Breast epithelium (tissue), 3 donors: Measurements from ENCODE around the gene STAB2.

Experiments
- POLR2AphosphoS5 ChIP-seq, 3 donors: sonication (generic); formaldehyde crosslinking; IDR thresholded peaks; one replicate each; pipeline ENCODE4 v1.6.1; 2017; ENCODE audit warnings: antibody characterized with exemption in 3 of 3
- TF ChIP-seq, protein P1 (sequence below), 3 donors: fragments of 450-650 bp; IDR thresholded peaks; one replicate each; pipeline ENCODE4 v1.5.1; 2016 to 2017; ENCODE audit warnings: antibody characterized with exemption in 3 of 3, mild to moderate bottlenecking in 3 of 3, moderate library complexity in 3 of 3

DNA sequence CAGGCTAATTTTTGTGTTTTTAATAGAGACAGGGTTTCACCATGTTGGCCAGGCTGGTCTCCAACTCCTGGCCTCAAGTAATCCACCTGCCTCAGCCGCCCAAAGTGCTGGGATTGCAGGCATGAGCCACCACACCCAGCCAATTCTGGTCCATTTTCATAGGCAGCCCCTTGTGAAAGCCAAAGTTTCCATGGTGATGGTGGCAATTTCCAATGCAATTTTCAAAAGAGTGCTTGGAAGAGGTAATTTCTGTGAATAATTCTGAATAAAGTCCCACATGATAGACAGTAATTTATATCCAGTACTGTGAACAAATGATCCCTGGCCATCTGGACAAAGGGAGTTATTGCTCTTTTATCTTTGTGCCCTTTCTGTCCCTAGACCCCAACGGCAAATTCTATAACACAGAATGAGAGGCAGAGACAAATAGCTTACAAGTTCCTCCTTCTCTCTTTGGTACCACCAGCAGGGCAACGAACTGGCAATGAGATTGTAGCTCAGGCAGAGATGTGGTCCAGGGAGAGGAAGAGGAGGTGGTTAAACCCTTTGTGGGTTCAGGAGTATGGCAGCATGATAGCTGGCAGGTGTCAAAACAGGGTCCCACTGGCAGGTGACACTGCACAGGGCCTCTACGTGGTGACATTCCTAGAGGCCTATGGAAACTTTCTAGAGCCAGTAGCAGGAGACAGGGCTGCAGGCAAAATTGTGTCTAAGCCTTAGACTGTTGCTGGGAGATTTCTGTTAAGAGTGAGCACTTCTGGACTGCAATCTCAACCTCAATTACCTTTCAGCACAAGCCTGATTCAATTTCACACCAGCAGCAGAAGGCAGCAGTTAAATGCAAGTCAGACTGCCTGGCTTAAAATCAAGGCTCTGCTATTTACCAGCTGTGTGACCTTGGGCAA lies 207.5 kb downstream of the STAB2 start:
- no peak for TF ChIP-seq POLR2AphosphoS5 (IDR thresholded peaks at IDR 0.05)
- TF ChIP-seq, protein P1, sequence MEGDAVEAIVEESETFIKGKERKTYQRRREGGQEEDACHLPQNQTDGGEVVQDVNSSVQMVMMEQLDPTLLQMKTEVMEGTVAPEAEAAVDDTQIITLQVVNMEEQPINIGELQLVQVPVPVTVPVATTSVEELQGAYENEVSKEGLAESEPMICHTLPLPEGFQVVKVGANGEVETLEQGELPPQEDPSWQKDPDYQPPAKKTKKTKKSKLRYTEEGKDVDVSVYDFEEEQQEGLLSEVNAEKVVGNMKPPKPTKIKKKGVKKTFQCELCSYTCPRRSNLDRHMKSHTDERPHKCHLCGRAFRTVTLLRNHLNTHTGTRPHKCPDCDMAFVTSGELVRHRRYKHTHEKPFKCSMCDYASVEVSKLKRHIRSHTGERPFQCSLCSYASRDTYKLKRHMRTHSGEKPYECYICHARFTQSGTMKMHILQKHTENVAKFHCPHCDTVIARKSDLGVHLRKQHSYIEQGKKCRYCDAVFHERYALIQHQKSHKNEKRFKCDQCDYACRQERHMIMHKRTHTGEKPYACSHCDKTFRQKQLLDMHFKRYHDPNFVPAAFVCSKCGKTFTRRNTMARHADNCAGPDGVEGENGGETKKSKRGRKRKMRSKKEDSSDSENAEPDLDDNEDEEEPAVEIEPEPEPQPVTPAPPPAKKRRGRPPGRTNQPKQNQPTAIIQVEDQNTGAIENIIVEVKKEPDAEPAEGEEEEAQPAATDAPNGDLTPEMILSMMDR (IDR thresholded peaks at IDR 0.05): no peak
